LNCaP clone FGC (cell line): Measurements from ENCODE around the gene SKOR2.

Source experiments
- DNase-seq: peaks from one replicate; pipeline ENCODE4 v3.0.0-alpha.2; 2011; ENCODE audit warnings: low read depth
- H3K4me3 ChIP-seq: 2 replicates; pipeline ENCODE4 v1.5.1; 2011; ENCODE audit warnings: mild to moderate bottlenecking, low read depth, low read length, control low read depth
- CTCF ChIP-seq: IDR thresholded peaks from 2 replicates; pipeline ENCODE4 v1.5.1; 2012; ENCODE audit warnings: mild to moderate bottlenecking; ENCODE audit not compliant: control insufficient read depth, insufficient read depth; ENCODE audit errors: extremely low read depth

SKOR2 gene

DNA sequence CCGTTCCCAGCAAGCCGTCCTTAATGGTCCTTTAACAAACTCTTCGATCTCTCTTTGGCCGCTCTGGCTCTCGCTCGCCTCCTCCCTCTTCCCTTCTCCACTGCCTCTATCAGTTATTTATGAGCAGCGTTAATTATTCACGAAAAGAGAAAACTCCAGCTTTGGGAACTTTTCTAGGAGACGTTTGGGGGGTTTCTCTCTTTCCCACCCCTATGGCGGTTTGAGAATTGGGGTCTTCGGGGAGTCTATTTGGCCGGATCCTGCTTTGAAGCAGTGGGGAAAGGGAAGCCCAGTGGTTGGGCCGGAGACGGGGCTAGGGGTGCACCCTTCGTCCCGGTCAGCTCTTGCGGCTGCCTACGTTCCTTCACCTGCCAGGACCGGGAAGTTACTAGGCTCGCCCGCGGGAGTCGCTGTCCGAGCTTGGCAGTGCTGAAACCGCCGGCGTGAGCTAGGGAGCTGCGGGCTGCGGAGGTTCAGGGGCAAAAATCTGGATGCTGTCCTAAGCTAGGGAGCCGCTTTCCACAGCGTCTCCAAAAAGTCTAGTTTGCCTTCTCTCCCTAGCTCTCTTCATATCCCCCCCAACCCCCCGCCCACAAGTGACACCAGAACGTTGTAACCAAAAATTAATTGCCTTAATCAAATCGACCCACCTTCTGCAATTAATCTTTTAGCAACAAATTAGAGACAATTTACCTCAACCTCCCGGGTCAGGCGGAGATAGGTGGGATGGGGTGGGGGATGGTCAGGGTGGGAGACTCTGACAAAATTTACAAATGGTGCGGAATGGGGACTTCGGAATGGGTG lies 8.9 kb upstream of the SKOR2 start:
- DNase-seq: peak; percentile 14

DNA sequence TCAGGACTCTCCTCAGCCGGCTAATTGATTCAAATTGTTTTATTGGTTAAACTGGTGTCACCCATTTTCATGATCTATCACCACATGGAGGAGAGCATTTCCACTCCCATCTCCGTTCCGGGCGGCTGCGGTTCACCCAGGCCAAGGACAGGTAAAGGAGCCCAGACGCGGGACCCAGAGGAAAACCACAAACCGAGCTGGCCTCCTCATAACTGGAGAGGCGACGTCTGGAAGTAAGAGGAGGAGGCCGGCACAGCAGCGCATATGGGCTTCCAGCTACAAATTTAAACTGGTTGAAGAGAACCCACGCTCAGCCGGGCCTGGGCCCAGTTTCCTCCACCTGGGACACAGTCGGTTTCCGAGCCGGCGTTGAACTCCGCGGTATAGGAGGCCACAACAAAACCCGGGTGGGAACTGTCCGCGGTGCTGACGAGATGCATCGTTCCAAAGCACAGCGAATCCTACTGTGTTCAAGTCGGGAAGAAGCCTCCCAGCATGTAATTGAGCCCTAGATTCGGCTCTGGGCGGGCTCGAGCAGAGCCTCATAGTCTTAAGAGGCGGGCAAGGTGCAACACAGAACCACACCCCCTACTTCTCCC lies 3.0 kb upstream of the SKOR2 start:
- TF ChIP-seq CTCF: no peak
- no peak for DNase-seq
- H3K4me3 ChIP-seq: no peak overlapping the region

More for the DNA sequence above, 8.9 kb upstream of the SKOR2 start:
- no peak overlapping the region for H3K4me3 ChIP-seq
- no peak for TF ChIP-seq CTCF

GRCh38 chr18:47253101-47253654 lies 1.7 kb upstream of the SKOR2 start:
- TF ChIP-seq CTCF: no peak
- H3K4me3 ChIP-seq: no peak overlapping the region
- DNase-seq: no peak

- H3K4me3 ChIP-seq: no peak overlapping the region
- DNase-seq: no peak
Measured at GRCh38 chr18:47250391-47251046, 941 bp downstream of the SKOR2 start.

DNA sequence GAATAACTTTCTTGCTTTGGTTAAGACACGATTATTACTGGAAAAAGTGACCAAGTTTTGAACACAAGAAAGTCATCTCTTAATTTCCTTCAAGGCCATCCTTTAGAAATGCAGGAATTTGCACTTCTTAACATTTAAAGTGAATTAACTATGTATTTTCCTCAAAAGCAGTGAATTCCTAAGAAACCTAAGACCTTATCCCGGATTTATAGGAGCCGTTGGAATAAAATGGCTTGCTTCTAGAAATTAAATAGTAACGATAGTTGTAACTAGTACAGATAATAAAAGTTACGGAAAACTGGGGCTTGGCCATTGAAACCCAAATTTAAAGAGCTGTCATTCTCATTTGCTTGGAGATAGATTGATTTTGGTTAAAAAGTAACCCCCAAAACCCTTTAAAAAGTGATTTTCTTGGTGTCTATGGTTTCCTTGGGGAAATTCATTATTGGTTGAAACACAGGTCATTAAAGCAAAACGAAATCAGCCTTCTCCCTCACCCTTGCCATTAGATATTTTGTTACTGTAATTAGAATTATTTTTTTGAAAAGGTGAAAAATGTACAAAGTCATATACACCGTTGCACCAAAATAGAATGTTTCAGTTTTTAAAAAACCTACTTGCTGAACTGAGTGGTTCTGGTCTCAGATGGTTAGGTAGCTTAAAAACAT lies 2.0 kb downstream of the SKOR2 start:
- no peak for DNase-seq
- no peak for TF ChIP-seq CTCF
- H3K4me3 ChIP-seq: no peak overlapping the region

More at GRCh38 chr18:47250391-47251046, 941 bp downstream of the SKOR2 start:
- no peak for TF ChIP-seq CTCF

DNA sequence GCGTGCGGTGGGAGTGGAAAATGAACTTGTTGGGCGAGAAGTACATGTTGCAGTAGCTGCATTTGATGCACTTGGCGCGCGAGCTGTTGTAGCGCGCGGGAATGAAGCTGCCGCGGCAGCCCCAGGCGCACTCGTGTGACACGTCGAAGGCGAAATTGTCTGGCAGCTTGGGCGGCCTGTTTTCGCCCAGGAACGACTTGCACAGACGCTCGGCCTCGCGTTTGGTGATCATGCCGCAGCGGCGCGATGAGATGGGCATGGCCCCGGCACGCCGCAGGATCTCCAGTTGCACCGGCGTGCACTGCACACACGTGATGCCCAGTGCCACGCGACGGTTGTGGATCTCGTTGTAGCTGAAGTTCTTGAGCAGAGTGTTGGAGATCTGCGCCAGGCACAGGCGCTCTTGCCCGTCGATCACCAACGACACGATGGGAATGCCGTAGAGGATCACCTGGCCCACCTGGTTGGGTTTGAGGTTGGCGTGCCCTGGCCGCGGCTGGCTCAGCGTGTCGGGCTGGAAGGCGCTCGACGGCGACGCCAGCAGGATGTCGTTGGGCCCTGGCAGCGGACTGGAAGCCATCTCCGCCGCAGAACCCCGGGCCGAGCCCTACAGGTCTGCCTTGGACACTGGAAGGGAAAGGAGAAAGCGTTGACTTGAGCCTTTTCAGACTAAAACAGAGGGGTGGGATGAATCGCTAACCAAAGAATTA lies 2.7 kb downstream of the SKOR2 start:
- no peak for DNase-seq
- H3K4me3 ChIP-seq: no peak overlapping the region
- TF ChIP-seq CTCF: no peak
